LNCAP (cell line): ENCODE results near the gene HNF1A.

Experiments
- TF ChIP-seq, protein P1 (sequence below): fragments of 450-650 bp; IDR thresholded peaks from 2 replicates; pipeline ENCODE4 v1.5.1; 2017; ENCODE audit warnings: mild to moderate bottlenecking

Gene HNF1A

DNA sequence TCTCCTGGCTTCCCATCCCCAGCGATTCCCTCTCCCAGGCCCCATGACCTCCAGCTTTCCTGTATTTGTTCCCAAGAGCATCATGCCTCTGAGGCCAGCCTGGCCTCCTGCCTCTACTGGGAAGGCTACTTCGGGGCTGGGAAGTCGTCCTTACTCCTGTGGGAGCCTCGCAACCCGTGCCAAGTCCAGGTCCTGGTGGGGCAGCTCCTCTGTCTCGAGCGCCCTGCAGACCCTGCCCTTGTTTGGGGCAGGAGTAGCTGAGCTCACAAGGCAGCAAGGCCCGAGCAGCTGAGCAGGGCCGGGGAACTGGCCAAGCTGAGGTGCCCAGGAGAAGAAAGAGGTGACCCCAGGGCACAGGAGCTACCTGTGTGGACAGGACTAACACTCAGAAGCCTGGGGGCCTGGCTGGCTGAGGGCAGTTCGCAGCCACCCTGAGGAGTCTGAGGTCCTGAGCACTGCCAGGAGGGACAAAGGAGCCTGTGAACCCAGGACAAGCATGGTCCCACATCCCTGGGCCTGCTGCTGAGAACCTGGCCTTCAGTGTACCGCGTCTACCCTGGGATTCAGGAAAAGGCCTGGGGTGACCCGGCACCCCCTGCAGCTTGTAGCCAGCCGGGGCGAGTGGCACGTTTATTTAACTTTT, 23.6 kb downstream of the HNF1A start:
- TF ChIP-seq, protein P1, sequence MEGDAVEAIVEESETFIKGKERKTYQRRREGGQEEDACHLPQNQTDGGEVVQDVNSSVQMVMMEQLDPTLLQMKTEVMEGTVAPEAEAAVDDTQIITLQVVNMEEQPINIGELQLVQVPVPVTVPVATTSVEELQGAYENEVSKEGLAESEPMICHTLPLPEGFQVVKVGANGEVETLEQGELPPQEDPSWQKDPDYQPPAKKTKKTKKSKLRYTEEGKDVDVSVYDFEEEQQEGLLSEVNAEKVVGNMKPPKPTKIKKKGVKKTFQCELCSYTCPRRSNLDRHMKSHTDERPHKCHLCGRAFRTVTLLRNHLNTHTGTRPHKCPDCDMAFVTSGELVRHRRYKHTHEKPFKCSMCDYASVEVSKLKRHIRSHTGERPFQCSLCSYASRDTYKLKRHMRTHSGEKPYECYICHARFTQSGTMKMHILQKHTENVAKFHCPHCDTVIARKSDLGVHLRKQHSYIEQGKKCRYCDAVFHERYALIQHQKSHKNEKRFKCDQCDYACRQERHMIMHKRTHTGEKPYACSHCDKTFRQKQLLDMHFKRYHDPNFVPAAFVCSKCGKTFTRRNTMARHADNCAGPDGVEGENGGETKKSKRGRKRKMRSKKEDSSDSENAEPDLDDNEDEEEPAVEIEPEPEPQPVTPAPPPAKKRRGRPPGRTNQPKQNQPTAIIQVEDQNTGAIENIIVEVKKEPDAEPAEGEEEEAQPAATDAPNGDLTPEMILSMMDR = no peak

DNA sequence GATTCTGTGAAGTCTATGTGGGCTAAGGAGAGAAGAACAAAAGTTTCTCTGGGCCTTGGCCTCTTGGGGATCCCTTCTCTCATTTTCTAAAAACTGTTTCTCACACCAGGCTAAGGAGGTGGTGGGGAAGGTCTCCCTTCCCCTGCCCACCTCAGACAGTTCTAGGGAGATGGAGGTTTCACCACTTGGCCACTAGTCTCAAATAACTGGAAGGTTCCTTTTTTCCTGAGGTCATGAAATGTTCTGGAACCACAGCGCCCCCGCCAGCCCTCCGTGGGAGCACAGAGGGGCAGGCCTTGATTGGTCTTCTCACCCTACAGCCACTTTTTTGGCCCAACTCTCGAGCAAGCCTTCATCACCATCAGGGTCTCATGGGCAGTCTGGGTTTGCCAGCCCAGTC, 25.3 kb downstream of the HNF1A start:
- TF ChIP-seq, protein P1 = no peak

DNA sequence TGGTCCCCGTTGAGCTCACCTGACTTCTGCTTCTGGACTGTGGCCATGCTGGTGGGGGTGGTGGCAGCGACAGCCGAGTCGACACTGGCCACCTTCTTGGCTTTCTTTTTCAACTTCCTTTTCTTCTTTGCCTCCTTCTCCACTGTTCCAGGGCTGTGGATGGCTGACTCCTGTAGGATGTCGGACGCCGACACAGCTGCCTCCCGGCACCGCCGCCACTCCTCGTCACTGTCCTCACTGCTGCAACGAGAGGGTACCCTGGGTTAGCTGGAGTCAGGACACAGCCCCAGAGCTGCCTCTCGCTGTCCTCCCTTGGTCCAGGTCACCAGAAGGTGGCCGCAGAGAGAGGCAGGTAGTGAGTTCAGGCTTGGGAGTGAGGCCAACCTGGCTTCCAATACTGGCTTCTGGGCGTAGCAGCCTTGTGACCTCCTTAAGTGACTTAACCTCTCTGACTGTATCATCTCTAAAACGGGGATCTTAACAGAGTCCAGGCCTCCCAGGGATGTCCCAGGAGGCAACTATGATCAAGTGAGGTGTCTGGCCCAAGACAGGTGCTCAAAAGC, 26.0 kb downstream of the HNF1A start:
- TF ChIP-seq, protein P1 = no peak

DNA sequence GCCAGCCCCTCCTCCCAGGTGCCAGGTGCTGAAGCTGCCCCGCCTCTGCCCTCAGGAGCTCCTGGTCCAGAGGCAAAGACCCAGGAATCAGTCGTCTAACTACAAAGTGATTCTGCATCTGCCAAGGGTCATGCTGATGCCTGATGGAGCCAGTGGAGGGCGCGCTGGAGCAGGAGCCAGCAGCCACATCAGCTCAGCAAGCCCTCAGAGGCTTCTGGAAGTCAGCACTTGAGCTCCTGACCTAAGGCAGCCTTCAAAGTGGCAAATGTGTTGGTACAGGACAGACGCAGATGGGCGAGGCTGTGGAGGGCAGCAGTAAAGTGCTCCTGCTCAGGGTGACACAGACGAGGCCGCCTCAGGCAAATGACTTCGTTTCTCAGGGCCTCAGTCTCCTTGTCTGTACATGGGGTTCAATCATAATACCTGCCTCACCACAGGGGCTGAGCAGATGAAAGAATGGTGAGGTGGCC, 27.0 kb downstream of the HNF1A start:
- TF ChIP-seq, protein P1 = peak; percentile 52

DNA sequence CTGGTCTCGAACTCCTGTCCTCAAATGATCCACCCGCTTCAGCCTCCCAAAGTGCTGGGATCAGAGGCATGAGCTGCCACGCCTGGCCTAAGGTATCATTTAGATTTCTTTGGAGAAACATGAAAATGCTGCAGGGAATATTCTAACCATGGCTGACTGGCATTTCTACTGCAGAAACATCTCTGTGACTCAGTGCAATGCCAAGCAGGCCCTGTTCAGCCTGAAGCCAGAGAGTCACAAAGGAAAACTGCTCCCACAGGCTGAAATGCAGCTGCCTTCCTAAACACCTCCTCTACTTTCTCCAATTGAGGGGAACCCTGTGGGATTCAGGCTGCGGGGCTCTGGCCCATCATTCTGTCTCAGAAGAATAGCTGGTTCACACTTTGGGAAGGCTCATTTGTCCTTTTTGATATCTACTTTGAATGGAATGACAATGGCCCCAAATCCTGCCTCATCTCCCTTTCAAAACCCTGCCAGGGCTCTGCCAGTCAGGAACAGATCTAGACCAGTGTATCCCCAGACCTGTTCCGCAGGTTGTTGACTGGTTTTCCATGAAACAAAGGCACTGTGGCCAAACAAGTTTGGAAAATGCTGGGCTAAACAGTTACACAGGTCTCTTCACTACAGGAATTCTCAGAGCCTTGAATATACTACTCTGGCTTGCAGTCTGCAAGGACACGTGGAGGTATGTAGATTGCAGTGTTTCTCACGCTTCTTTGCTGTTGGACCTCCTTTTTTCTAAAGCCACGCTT, 30.2 kb downstream of the HNF1A start:
- TF ChIP-seq, protein P1 = no peak

DNA sequence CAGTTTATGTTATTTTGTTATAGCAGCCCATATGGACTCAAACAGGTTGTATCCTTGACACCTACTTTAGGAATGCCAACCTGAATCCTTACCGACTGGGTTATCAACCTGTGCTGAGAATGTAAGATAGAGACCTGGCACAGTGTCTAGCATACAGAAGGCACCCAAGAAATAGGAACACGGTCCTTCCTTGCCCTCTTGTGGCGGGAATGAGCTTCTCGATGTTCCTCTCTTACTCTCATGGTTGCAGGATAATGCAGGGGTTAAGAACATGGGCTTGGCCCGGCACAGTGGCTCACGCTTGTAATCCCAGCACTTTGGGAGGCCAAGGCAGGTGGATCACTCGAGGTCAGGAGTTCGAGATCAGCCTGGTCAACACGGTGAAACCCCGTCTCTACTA, 31.4 kb downstream of the HNF1A start:
- TF ChIP-seq, protein P1 = peak; percentile 49

DNA sequence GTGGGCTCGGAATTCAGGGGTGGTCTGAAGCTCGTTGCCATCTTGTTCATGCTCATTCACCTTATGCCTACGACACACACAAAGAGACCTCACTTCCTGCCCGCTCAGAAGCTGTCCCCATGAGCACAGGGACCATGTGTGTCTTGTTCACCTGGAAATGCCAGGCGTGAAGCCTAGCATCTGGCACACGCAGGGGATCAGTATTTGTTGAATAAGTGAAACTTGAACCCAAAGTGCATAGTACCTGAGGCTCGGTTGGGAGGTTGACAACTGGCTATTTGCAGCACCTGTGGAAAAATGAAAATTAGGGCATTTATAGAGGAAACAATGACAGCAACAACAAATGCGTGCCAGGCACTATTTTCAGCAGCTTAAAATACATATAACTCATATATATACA, 32.5 kb downstream of the HNF1A start:
- TF ChIP-seq, protein P1 = no peak
